Measurements from ENCODE around the gene DSG3. TPM values are rescaled to one million over a fixed set of nuclear protein-coding genes. Genes with fewer than 3 reads are reported as not detected.

The DSG3 gene, protein sequence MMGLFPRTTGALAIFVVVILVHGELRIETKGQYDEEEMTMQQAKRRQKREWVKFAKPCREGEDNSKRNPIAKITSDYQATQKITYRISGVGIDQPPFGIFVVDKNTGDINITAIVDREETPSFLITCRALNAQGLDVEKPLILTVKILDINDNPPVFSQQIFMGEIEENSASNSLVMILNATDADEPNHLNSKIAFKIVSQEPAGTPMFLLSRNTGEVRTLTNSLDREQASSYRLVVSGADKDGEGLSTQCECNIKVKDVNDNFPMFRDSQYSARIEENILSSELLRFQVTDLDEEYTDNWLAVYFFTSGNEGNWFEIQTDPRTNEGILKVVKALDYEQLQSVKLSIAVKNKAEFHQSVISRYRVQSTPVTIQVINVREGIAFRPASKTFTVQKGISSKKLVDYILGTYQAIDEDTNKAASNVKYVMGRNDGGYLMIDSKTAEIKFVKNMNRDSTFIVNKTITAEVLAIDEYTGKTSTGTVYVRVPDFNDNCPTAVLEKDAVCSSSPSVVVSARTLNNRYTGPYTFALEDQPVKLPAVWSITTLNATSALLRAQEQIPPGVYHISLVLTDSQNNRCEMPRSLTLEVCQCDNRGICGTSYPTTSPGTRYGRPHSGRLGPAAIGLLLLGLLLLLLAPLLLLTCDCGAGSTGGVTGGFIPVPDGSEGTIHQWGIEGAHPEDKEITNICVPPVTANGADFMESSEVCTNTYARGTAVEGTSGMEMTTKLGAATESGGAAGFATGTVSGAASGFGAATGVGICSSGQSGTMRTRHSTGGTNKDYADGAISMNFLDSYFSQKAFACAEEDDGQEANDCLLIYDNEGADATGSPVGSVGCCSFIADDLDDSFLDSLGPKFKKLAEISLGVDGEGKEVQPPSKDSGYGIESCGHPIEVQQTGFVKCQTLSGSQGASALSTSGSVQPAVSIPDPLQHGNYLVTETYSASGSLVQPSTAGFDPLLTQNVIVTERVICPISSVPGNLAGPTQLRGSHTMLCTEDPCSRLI
- total RNA-seq: not detected in 2 replicates

GRCh38 chr18:31447530-31448191 is at the start of gene DSG3:
Gene DSG3 (plus strand): TSS chr18:31447741. CDS start chr18:31447878, 137 bp downstream.

DNA sequence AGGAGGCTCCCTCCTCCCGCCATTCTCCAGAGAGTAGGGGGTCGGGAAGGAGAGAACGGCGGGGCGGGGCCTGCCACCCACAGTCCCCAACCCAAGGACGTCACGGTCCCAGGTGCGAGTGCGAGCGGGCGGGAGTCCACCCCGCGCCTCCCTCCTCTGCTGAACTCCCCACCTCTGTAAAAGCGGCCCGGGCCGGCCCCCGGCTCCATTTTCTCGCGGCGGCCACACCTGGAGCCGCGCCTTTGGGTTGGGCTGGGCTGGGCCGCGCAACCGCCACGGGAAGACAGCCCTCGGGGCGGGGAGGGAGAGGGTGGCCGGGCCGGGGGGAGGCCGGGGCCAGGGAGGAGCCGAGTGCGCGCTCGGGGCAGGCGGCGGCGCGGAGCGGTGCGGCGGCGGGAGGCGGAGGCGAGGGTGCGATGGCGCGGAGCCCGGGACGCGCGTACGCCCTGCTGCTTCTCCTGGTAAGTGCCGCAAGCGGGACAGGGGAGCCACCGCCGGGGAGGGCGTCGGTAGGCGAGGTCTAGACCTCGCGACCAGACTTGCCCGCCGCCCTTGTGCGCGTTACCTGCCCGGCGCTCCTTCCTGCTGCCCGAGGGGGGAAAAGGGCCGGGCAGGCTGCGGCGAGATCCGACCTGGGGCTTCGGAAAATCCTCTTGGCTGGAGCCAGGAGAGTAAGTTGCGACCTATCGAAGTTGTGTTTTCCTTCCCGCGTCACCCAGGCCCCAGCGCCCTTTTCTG is 50.5 kb downstream of the DSG3 start, which contains the start of gene DSG2:
TSS of gene DSG2 (plus strand) at position 342 of the 738 bp plus-strand sequence. CDS start at position 417, 75 bp downstream.

Other genes starting within 250 kb of the DSG3 start
- gene DSG1, start 129.6 kb upstream of the DSG3 start, total RNA-seq: not detected in 2 replicates
- not detected in 2 replicates for gene DSG4, start 71.0 kb upstream of the DSG3 start, total RNA-seq
- gene DSG2, start 50.4 kb downstream of the DSG3 start, total RNA-seq: under 0.01 and 0.30 TPM in 2 replicates
- gene TTR, start 144.1 kb downstream of the DSG3 start, total RNA-seq: not detected in 2 replicates
- gene B4GALT6, start 236.8 kb downstream of the DSG3 start, total RNA-seq: 7.8 and 8.4 TPM in 2 replicates